OCI-LY7 (cell line): ENCODE results near the gene KIF4B.

Experiments
- CTCF ChIP-seq: fragments of 200-600 bp; sonication (generic); conservative IDR thresholded peaks from 2 replicates; pipeline ENCODE4 v1.5.1; 2014; ENCODE audit warnings: mild to moderate bottlenecking, antibody characterized with exemption, low read length, moderate library complexity, mixed read lengths
- EZH2phosphoT487 ChIP-seq: fragments of 200-600 bp; sonication (generic); IDR thresholded peaks from 2 replicates; pipeline ENCODE4 v1.6.1; 2018; ENCODE audit warnings: low read depth, borderline replicate concordance, mild to moderate bottlenecking, mixed run types, antibody characterized with exemption, low read length, moderate library complexity, mixed read lengths

- TF ChIP-seq EZH2phosphoT487 (no peak), CTCF (no peak)
Observed at GRCh38 chr5:155025895-155026294, 12.3 kb downstream of the KIF4B start.
